HepG2 (cell line): ENCODE data around the gene NUDT21. TPM values are rescaled to one million over a fixed set of nuclear protein-coding genes. Genes with fewer than 3 reads are reported as not detected.
A peak's percentile ranks its signal among the peaks of the same experiment; 100 is the strongest.

ENCODE experiments used
- ARID3A ChIP-seq: IDR thresholded peaks from 2 replicates; pipeline ENCODE4 v1.6.1; 2012; ENCODE audit warnings: low read depth, low read length, improper control_type of control experiment
- ELF1 ChIP-seq: sonication (generic); formaldehyde crosslinking; IDR thresholded peaks from 2 replicates; pipeline ENCODE4 v1.4.0; 2020; ENCODE audit warnings: missing genetic modification reagents
- ESRRA ChIP-seq: sonication (generic); formaldehyde crosslinking; IDR thresholded peaks from 2 replicates; pipeline ENCODE4 v1.5.1; 2020; ENCODE audit warnings: mild to moderate bottlenecking, low read depth, missing genetic modification reagents
- HIC2 ChIP-seq: sonication (generic); formaldehyde crosslinking; IDR thresholded peaks from 2 replicates; pipeline ENCODE4 v1.9.0; 2022; ENCODE audit warnings: low read depth, missing genetic modification reagents
- IRX3 ChIP-seq: sonication (generic); formaldehyde crosslinking; IDR thresholded peaks from 2 replicates; pipeline ENCODE4 v1.8.1; 2023; ENCODE audit warnings: mild to moderate bottlenecking, low read depth, missing genetic modification reagents, borderline replicate concordance
- MAX ChIP-seq: IDR thresholded peaks from 2 replicates; pipeline ENCODE4 v1.6.1; 2012; ENCODE audit warnings: inconsistent platforms
- NFKBIZ ChIP-seq: IDR thresholded peaks from 2 replicates; pipeline ENCODE4 v1.6.1; 2018; ENCODE audit warnings: missing genetic modification reagents, missing compliant biosample characterization
- NR2F6 ChIP-seq, 2 experiments: IDR thresholded peaks; 2 replicates each; pipeline ENCODE4 v1.6.1; 2016; ENCODE audit warnings: antibody characterized with exemption in 1 of 2, mild to moderate bottlenecking in 1 of 2
- THAP9 ChIP-seq: sonication (generic); formaldehyde crosslinking; IDR thresholded peaks from 2 replicates; pipeline ENCODE4; 2020; ENCODE audit warnings: missing genetic modification reagents, mild to moderate bottlenecking, borderline replicate concordance
- ZBTB20 ChIP-seq: sonication (generic); formaldehyde crosslinking; IDR thresholded peaks from 2 replicates; pipeline ENCODE4 v1.8.1; 2023; ENCODE audit warnings: missing genetic modification reagents, low read depth, mild to moderate bottlenecking, borderline replicate concordance
- ZBTB43 ChIP-seq: sonication (generic); formaldehyde crosslinking; conservative IDR thresholded peaks from 2 replicates; pipeline ENCODE4 v1.4.0; 2020; ENCODE audit warnings: missing genetic modification reagents
- ZNF18 ChIP-seq: sonication (generic); formaldehyde crosslinking; IDR thresholded peaks from 2 replicates; pipeline ENCODE4 v1.8.0; 2022; ENCODE audit warnings: mild to moderate bottlenecking, missing genetic modification reagents; ENCODE audit not compliant: insufficient replicate concordance
- ZNF44 ChIP-seq: sonication (generic); formaldehyde crosslinking; IDR thresholded peaks from 2 replicates; pipeline ENCODE4 v1.5.1; 2020; ENCODE audit warnings: mild to moderate bottlenecking, missing genetic modification reagents
- ZNF788 ChIP-seq: sonication (generic); formaldehyde crosslinking; IDR thresholded peaks from 2 replicates; pipeline ENCODE4 v1.5.0; 2020; ENCODE audit warnings: mild to moderate bottlenecking, missing genetic modification reagents, borderline replicate concordance
- ZNF841 ChIP-seq: sonication (generic); formaldehyde crosslinking; IDR thresholded peaks from 2 replicates; pipeline ENCODE4 v1.8.1; 2023; ENCODE audit warnings: missing genetic modification reagents, borderline replicate concordance
- polyA plus RNA-seq, 8 experiments: library from polyadenylated mRNA; depleted of rRNA in 3 of 8; stranded (reverse) in 7 of 8; unstranded in 1 of 8; fragments of >200 nt; fragmentation: Illumina TruSeq in 4 of 8; extraction: Trizol in 4 of 8; gene quantifications; 2 replicates each; pipeline versions ENCODE4 v1.2.1 to v1.2.3, GENCODE V29; 2011 to 2016; ENCODE audit warnings: low read depth in 4 of 8, missing spikeins in 1 of 8, mixed read lengths in 1 of 8; ENCODE audit not compliant: insufficient read depth in 1 of 8
- total RNA-seq, 5 experiments: library from RNA; depleted of rRNA; stranded (reverse); fragments of >200 nt; fragmentation: Illumina TruSeq; extraction: Trizol; gene quantifications; 2 replicates each; pipeline ENCODE4 v1.2.3, GENCODE V29; 2016; ENCODE audit warnings: low read depth in 1 of 5

The NUDT21 gene
- total and polyA plus RNA-seq, 2 of the 13 experiments (the other 11 are each of a cell fraction or from before 2014, with no cell fraction given) = 177 to 210 TPM

GRCh38 chr16:56450986-56451752 is at the start of gene NUDT21, which contains the start of gene OGFOD1 (continued):
- TF ChIP-seq ZBTB43 (CRISPR knock-in tag) = peak; percentile 77
- peak; percentile 99 for TF ChIP-seq THAP9
- TF ChIP-seq ZNF18 (CRISPR knock-in tag) = peak; percentile 56
- 0 out of 2 replicates have a peak, but pooled peaks have one; percentile 11 for TF ChIP-seq HIC2 (CRISPR knock-in tag)
- TF ChIP-seq NR2F6 (IDR thresholded peaks at IDR 0.05) = no peak
- TF ChIP-seq NR2F6 (CRISPR knock-in tag; IDR thresholded peaks at IDR 0.05) = no peak; the same call in 1 of the 2 replicates
- TF ChIP-seq ESRRA (CRISPR knock-in tag) = no peak; the same call in 1 of the 2 replicates
- TF ChIP-seq MAX = peak; percentile 60
- peak; percentile 66; the same call in 1 of the 2 replicates for TF ChIP-seq ZNF788 (CRISPR knock-in tag)
- no peak for TF ChIP-seq ZNF841 (CRISPR knock-in tag)
- TF ChIP-seq ARID3A = no peak; the same call in 1 of the 2 replicates
- TF ChIP-seq ZBTB20 (CRISPR knock-in tag) = no peak
- no peak for TF ChIP-seq IRX3 (CRISPR knock-in tag)
- TF ChIP-seq ELF1 (CRISPR knock-in tag) = peak; percentile 83
- peak; percentile 22; the same call in 1 of the 2 replicates for TF ChIP-seq ZNF44
- TF ChIP-seq NFKBIZ (CRISPR knock-in tag) = no peak; the same call in 1 of the 2 replicates
